ENCODE measurements around the gene ITGB6.

Gene ITGB6

DNA sequence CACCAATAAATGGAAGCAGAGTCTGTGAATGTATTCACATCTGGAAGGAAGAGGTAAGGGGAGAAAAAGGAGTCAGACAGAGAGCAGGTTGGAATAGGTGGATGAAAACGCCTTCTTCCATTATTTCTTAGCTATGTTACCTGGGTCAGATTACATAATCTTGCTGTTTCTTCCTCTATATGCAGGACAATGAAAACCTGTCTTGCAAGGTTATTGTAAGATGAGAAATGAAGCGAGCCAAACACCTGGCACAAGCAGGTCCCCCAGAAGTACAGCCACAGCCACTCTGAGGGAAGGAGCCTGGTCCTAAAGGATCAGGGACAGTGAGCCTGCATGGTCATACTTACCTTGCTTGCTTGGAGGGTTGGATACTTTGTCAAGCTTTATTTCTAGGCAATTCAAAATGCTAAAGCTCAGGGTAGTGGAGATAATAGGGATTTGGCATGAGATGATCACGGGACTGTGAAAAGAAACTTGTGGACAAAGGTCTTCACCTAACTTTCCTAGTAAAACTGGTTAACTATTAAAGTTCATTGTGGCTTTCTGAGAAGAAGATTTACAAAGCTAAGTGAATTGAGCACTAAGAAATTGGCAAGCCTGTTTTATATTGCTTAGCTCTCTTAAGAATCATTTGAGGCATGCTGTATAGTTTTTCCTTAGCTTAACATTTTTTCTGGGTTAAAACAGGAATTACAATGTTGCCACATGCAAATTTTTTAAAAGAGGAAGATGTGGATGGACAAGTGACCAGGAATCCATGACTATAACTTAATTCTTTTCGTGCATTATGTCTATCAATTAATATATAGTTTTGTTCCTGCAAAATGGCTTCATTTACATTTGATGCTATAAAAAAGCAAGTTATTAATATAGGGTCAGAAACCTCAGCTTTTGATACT lies 121.9 kb downstream of the ITGB6 start:
- Histone ChIP-seq H3K4me1 (peaks cover 18% of the 10 kb centered on the region), H2AFZ (peak overlapping the region; percentile 45), H3K27ac (peak overlapping the region; percentile 64), H3K9me3 (ENCODE audit: control insufficient read depth, low read length) (no peaks in the 10 kb centered on the region), H3K4me3 (ENCODE audit: low read depth, low read length) (no peak overlapping the region), H3K9ac (no peak overlapping the region), H3K79me2 (no peaks in the 10 kb centered on the region), H3K4me2 (ENCODE audit: low read length) (no peak overlapping the region), H3K27me3 (ENCODE audit: control insufficient read depth, insufficient read depth, low read length) (no peaks in the 10 kb centered on the region), H3K36me3 (ENCODE audit: control insufficient read depth, insufficient read depth, low read length) (no peaks in the 10 kb centered on the region)
- TF ChIP-seq, protein P1, sequence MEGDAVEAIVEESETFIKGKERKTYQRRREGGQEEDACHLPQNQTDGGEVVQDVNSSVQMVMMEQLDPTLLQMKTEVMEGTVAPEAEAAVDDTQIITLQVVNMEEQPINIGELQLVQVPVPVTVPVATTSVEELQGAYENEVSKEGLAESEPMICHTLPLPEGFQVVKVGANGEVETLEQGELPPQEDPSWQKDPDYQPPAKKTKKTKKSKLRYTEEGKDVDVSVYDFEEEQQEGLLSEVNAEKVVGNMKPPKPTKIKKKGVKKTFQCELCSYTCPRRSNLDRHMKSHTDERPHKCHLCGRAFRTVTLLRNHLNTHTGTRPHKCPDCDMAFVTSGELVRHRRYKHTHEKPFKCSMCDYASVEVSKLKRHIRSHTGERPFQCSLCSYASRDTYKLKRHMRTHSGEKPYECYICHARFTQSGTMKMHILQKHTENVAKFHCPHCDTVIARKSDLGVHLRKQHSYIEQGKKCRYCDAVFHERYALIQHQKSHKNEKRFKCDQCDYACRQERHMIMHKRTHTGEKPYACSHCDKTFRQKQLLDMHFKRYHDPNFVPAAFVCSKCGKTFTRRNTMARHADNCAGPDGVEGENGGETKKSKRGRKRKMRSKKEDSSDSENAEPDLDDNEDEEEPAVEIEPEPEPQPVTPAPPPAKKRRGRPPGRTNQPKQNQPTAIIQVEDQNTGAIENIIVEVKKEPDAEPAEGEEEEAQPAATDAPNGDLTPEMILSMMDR (IDR thresholded peaks at IDR 0.05): no peak

- peaks cover 18% of the 10 kb centered on the region for H3K4me1 ChIP-seq
- peak overlapping the region; percentile 64 for H3K27ac ChIP-seq
- no peak overlapping the region for H3K4me2 ChIP-seq (ENCODE audit: low read length)
- no peaks in the 10 kb centered on the region for H3K27me3 ChIP-seq (ENCODE audit: control insufficient read depth, insufficient read depth, low read length)
- H3K9ac ChIP-seq: no peak overlapping the region
- H3K79me2 ChIP-seq: no peaks in the 10 kb centered on the region
- TF ChIP-seq, protein P1 (IDR thresholded peaks at IDR 0.05): no peak
- H3K4me3 ChIP-seq (ENCODE audit: low read depth, low read length): no peak overlapping the region
- H3K9me3 ChIP-seq (ENCODE audit: control insufficient read depth, low read length): no peaks in the 10 kb centered on the region
- H2AFZ ChIP-seq: peak overlapping the region; percentile 58
- no peaks in the 10 kb centered on the region for H3K36me3 ChIP-seq (ENCODE audit: control insufficient read depth, insufficient read depth, low read length)
These were observed 123.2 kb downstream of the ITGB6 start for GRCh38 chr2:160076914-160077313.

DNA sequence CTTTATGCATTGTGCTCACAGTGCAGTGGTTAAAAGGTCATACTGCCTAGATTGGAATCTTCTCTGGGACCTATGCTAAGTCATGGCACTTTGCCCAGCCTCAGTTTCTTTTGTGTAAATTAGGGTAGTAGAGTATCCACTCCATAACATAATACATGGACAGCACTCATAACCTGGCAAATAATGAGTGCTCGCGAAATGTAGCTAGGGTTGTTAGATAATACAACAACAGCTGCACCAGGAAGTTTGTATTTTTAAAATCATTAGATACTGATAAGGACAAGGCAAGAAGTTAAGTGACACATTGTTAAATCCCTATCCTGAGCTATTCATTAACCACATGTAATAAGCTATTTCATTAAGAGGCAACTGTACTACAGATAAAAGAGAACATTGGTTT lies 123.8 kb downstream of the ITGB6 start:
- H3K9me3 ChIP-seq (ENCODE audit: control insufficient read depth, low read length): no peaks in the 10 kb centered on the region
- H3K36me3 ChIP-seq (ENCODE audit: control insufficient read depth, insufficient read depth, low read length): no peaks in the 10 kb centered on the region
- TF ChIP-seq, protein P1 (IDR thresholded peaks at IDR 0.05): no peak
- H3K4me3 ChIP-seq (ENCODE audit: low read depth, low read length): no peak overlapping the region
- no peak overlapping the region for H3K4me2 ChIP-seq (ENCODE audit: low read length)
- no peaks in the 10 kb centered on the region for H3K79me2 ChIP-seq
- no peak overlapping the region for H3K27ac ChIP-seq
- H3K27me3 ChIP-seq (ENCODE audit: control insufficient read depth, insufficient read depth, low read length): no peaks in the 10 kb centered on the region
- H2AFZ ChIP-seq: peak overlapping the region; percentile 23
- peaks cover 18% of the 10 kb centered on the region for H3K4me1 ChIP-seq
- H3K9ac ChIP-seq: no peak overlapping the region

GRCh38 chr2:160075171-160075570 lies 124.9 kb downstream of the ITGB6 start:
- Histone ChIP-seq H3K27ac (no peak overlapping the region), H3K4me2 (ENCODE audit: low read length) (no peak overlapping the region), H3K79me2 (no peaks in the 10 kb centered on the region), H3K4me3 (ENCODE audit: low read depth, low read length) (no peak overlapping the region), H3K27me3 (ENCODE audit: control insufficient read depth, insufficient read depth, low read length) (no peaks in the 10 kb centered on the region), H2AFZ (no peak overlapping the region), H3K9me3 (ENCODE audit: control insufficient read depth, low read length) (no peaks in the 10 kb centered on the region), H3K4me1 (peaks cover 18% of the 10 kb centered on the region), H3K9ac (no peak overlapping the region), H3K36me3 (ENCODE audit: control insufficient read depth, insufficient read depth, low read length) (no peaks in the 10 kb centered on the region)
- TF ChIP-seq, protein P1 (IDR thresholded peaks at IDR 0.05): no peak

Data from parathyroid adenoma (tissue), 2 donors.